NCI-H748 treated with DMSO at 0.1 percent for 48 hours (cell line): ENCODE data around the gene C2CD4C.
"Not testable (repeated sequence)": the region's sequence is repeated elsewhere in the genome, so short reads cannot be mapped to it uniquely, and the experiment has no call there.

Experiments
- DNase-seq: peaks from one replicate; lab custom pipeline; 2025; lab: John Stamatoyannopoulos, UW

C2CD4C gene

GRCh38 chr19:408902-409515 lies at the start of gene C2CD4C:
TSS of gene C2CD4C (minus strand) at chr19:409147. CDS start at chr19:408361, 786 bp downstream.
- peak; percentile 59 for DNase-seq

- DNase-seq, result no peak
These were observed 49.4 kb upstream of the C2CD4C start for GRCh38 chr19:458091-459042.

- no peak for DNase-seq
These were observed 48.7 kb upstream of the C2CD4C start for GRCh38 chr19:457636-458035.

- peak; percentile 0 for DNase-seq
These were observed 47.7 kb upstream of the C2CD4C start for GRCh38 chr19:456547-457110.

GRCh38 chr19:455851-456546 lies 47.1 kb upstream of the C2CD4C start:
- no peak for DNase-seq

GRCh38 chr19:455031-455705 lies 46.2 kb upstream of the C2CD4C start:
- DNase-seq, result no peak

GRCh38 chr19:453606-454005 lies 44.7 kb upstream of the C2CD4C start:
- DNase-seq, result no peak

GRCh38 chr19:452829-453228 lies 43.9 kb upstream of the C2CD4C start:
- no peak for DNase-seq

GRCh38 chr19:450912-451481 lies 42.0 kb upstream of the C2CD4C start:
- DNase-seq, result not testable (repeated sequence)

GRCh38 chr19:449916-450315 lies 41.0 kb upstream of the C2CD4C start:
- no peak for DNase-seq

- DNase-seq, result no peak
These were observed 39.0 kb upstream of the C2CD4C start for GRCh38 chr19:447816-448560.

- DNase-seq, result no peak
These were observed 38.1 kb upstream of the C2CD4C start for GRCh38 chr19:447064-447426.

- no peak for DNase-seq
These were observed 35.8 kb upstream of the C2CD4C start for GRCh38 chr19:444677-445210.

GRCh38 chr19:443005-443404 lies 34.1 kb upstream of the C2CD4C start:
- DNase-seq, result no peak

- DNase-seq, result no peak
These were observed 33.1 kb upstream of the C2CD4C start for GRCh38 chr19:442085-442484.

- DNase-seq, result no peak
These were observed 32.4 kb upstream of the C2CD4C start for GRCh38 chr19:441213-441836.

- no peak for DNase-seq
These were observed 31.7 kb upstream of the C2CD4C start for GRCh38 chr19:440391-441212.

GRCh38 chr19:439167-439900 lies 30.4 kb upstream of the C2CD4C start:
- no peak for DNase-seq
